Stimulated activated effector memory CD8-positive, alpha-beta T cell treated with anti-CD3 and anti-CD28 coated beads, Interleukin-12 subunit alpha, Interleukin-12 subunit beta, amount 100 ng/mL, for 72 hours (primary cell): ENCODE results near the gene ARPP19.
"Not testable (repeated sequence)": the region's sequence is repeated elsewhere in the genome, so short reads cannot be mapped to it uniquely, and the experiment has no call there.

Experiments
- ATAC-seq: fragments of 150-1000 bp; cut with Tn5 transposase; 2 replicates; pipeline ENCODE4 v1.10.0; 2021
- DNase-seq, 2 donors: peaks; one replicate each; pipeline ENCODE4 v3.0.0; 2021 to 2022; ENCODE audit warnings: low spot score in 2 of 2
- H3K27ac Mint-ChIP-seq: one replicate; pipeline ENCODE4 v1.8.0; 2022; ENCODE audit warnings: mild to moderate bottlenecking, mixed read lengths
- H3K36me3 Mint-ChIP-seq: one replicate; pipeline ENCODE4 v1.8.0; 2022; ENCODE audit warnings: mild to moderate bottlenecking, mixed read lengths
- H3K4me1 Mint-ChIP-seq: one replicate; pipeline ENCODE4 v1.8.0; 2022; ENCODE audit warnings: mixed read lengths
- H3K4me3 Mint-ChIP-seq: one replicate; pipeline ENCODE4 v1.8.0; 2022; ENCODE audit warnings: mild to moderate bottlenecking, mixed read lengths
- H3K9me3 Mint-ChIP-seq: one replicate; pipeline ENCODE4 v1.8.0; 2022; ENCODE audit warnings: mixed read lengths

ARPP19 gene

GRCh38 chr15:52559575-52559974 is 9.3 kb downstream of the ARPP19 start:
- DNase-seq (peak; percentile 14 to 72), ATAC-seq (peak; percentile 92)
- Mint-ChIP-seq H3K4me1 (peaks cover 69% of the 10 kb centered on the region), H3K27ac (peak overlapping the region; percentile 98), H3K4me3 (peak overlapping the region; percentile 69), H3K9me3 (no peaks in the 10 kb centered on the region), H3K36me3 (peaks cover 82% of the 10 kb centered on the region)

- ATAC-seq (peak; percentile 67), DNase-seq (peak in 1 of 2 donors; percentile 75)
- H3K4me1 Mint-ChIP-seq, result peaks cover 68% of the 10 kb centered on the region
- peaks cover 87% of the 10 kb centered on the region for H3K36me3 Mint-ChIP-seq
- peak overlapping the region; percentile 98 for H3K27ac Mint-ChIP-seq
- H3K4me3 Mint-ChIP-seq, result peak overlapping the region; percentile 69
- H3K9me3 Mint-ChIP-seq, result no peaks in the 10 kb centered on the region
Observed at GRCh38 chr15:52559022-52559421, 9.8 kb downstream of the ARPP19 start.

- DNase-seq (peak; percentile 20 to 72), ATAC-seq (peak; percentile 89)
- H3K4me1 Mint-ChIP-seq, result peaks cover 74% of the 10 kb centered on the region
- peak overlapping the region; percentile 69 for H3K4me3 Mint-ChIP-seq
- no peaks in the 10 kb centered on the region for H3K9me3 Mint-ChIP-seq
- peak overlapping the region; percentile 98 for H3K27ac Mint-ChIP-seq
- H3K36me3 Mint-ChIP-seq, result peaks cover 93% of the 10 kb centered on the region
Observed at GRCh38 chr15:52558196-52558595, 10.6 kb downstream of the ARPP19 start.

GRCh38 chr15:52557274-52557641 is 11.6 kb downstream of the ARPP19 start:
- Mint-ChIP-seq H3K4me3 (no peak overlapping the region), H3K4me1 (peaks cover 66% of the 10 kb centered on the region), H3K27ac (peak overlapping the region; percentile 98), H3K36me3 (peaks cover 93% of the 10 kb centered on the region), H3K9me3 (no peaks in the 10 kb centered on the region)
- ATAC-seq (no peak), DNase-seq (no peak)

GRCh38 chr15:52556524-52557273 is 12.1 kb downstream of the ARPP19 start:
- Mint-ChIP-seq H3K9me3 (no peaks in the 10 kb centered on the region), H3K36me3 (peaks cover 93% of the 10 kb centered on the region), H3K4me3 (no peak overlapping the region), H3K4me1 (peaks cover 61% of the 10 kb centered on the region), H3K27ac (peak overlapping the region; percentile 98)
- ATAC-seq (no peak), DNase-seq (no peak)

- Mint-ChIP-seq H3K9me3 (no peaks in the 10 kb centered on the region), H3K4me3 (no peak overlapping the region), H3K36me3 (peaks cover 99% of the 10 kb centered on the region), H3K27ac (no peak overlapping the region), H3K4me1 (peaks cover 19% of the 10 kb centered on the region)
- ATAC-seq (no peak), DNase-seq (no peak)
Observed at GRCh38 chr15:52552303-52552702, 16.5 kb downstream of the ARPP19 start.

- Mint-ChIP-seq H3K27ac (no peak overlapping the region), H3K9me3 (no peaks in the 10 kb centered on the region), H3K4me1 (peaks cover 21% of the 10 kb centered on the region), H3K36me3 (peaks cover 99% of the 10 kb centered on the region), H3K4me3 (no peak overlapping the region)
- ATAC-seq (no peak), DNase-seq (no peak)
Observed at GRCh38 chr15:52551762-52552161, 17.1 kb downstream of the ARPP19 start.

GRCh38 chr15:52551186-52551585 is 17.6 kb downstream of the ARPP19 start:
- Mint-ChIP-seq H3K4me1 (peaks cover 21% of the 10 kb centered on the region), H3K36me3 (peaks cover 99% of the 10 kb centered on the region)
- not testable (repeated sequence) for H3K4me3 Mint-ChIP-seq, H3K9me3 Mint-ChIP-seq, H3K27ac Mint-ChIP-seq, ATAC-seq, DNase-seq

- ATAC-seq (peak; percentile 67), DNase-seq (no peak)
- H3K27ac Mint-ChIP-seq, result peak overlapping the region; percentile 35
- no peaks in the 10 kb centered on the region for H3K9me3 Mint-ChIP-seq
- H3K36me3 Mint-ChIP-seq, result peaks cover 59% of the 10 kb centered on the region
- peaks cover 13% of the 10 kb centered on the region for H3K4me1 Mint-ChIP-seq
- H3K4me3 Mint-ChIP-seq, result no peak overlapping the region
Observed at GRCh38 chr15:52546031-52546751, 22.6 kb downstream of the ARPP19 start.

- H3K36me3 Mint-ChIP-seq, result peaks cover 2% of the 10 kb centered on the region
- H3K4me1 Mint-ChIP-seq, result peaks cover 1% of the 10 kb centered on the region
- no peak overlapping the region for H3K4me3 Mint-ChIP-seq
- H3K9me3 Mint-ChIP-seq, result no peaks in the 10 kb centered on the region
- ATAC-seq (no peak), DNase-seq (no peak)
- peak overlapping the region; percentile 6 for H3K27ac Mint-ChIP-seq
Observed at GRCh38 chr15:52540374-52541012, 28.3 kb downstream of the ARPP19 start.

- peaks cover 6% of the 10 kb centered on the region for H3K4me1 Mint-ChIP-seq
- ATAC-seq (no peak), DNase-seq (no peak)
- H3K27ac Mint-ChIP-seq, result no peak overlapping the region
- H3K4me3 Mint-ChIP-seq, result no peak overlapping the region
- H3K36me3 Mint-ChIP-seq, result no peaks in the 10 kb centered on the region
- no peaks in the 10 kb centered on the region for H3K9me3 Mint-ChIP-seq
Observed at GRCh38 chr15:52537459-52537858, 31.4 kb downstream of the ARPP19 start.

- Mint-ChIP-seq H3K4me1 (peaks cover 23% of the 10 kb centered on the region), H3K36me3 (peaks cover 5% of the 10 kb centered on the region), H3K9me3 (no peaks in the 10 kb centered on the region), H3K27ac (no peak overlapping the region), H3K4me3 (no peak overlapping the region)
- ATAC-seq (no peak), DNase-seq (no peak)
Observed at GRCh38 chr15:52532427-52532826, 36.4 kb downstream of the ARPP19 start.

GRCh38 chr15:52529940-52530339 is 38.9 kb downstream of the ARPP19 start:
- Mint-ChIP-seq H3K36me3 (peaks cover 5% of the 10 kb centered on the region), H3K4me3 (peak overlapping the region; percentile 89), H3K4me1 (peaks cover 33% of the 10 kb centered on the region), H3K27ac (peak overlapping the region; percentile 52), H3K9me3 (no peaks in the 10 kb centered on the region)
- ATAC-seq (no peak), DNase-seq (no peak)

- H3K4me1 Mint-ChIP-seq, result peaks cover 33% of the 10 kb centered on the region
- no peaks in the 10 kb centered on the region for H3K9me3 Mint-ChIP-seq
- ATAC-seq (no peak), DNase-seq (peak; percentile 11 to 66)
- peak overlapping the region; percentile 89 for H3K4me3 Mint-ChIP-seq
- peak overlapping the region; percentile 52 for H3K27ac Mint-ChIP-seq
- peaks cover 5% of the 10 kb centered on the region for H3K36me3 Mint-ChIP-seq
Observed at GRCh38 chr15:52529341-52529924, 39.4 kb downstream of the ARPP19 start.
